Activated CD8-positive, alpha-beta memory T cell treated with anti-CD3 and anti-CD28 coated beads, Interleukin-2, amount 10 ng/mL, durations not matched to agents 7 days and 5 days (primary cell): ENCODE data around the gene LSG1. TPM values are rescaled to one million over a fixed set of nuclear protein-coding genes. Genes with fewer than 3 reads are reported as not detected.
"Not testable (repeated sequence)": the region's sequence is repeated elsewhere in the genome, so short reads cannot be mapped to it uniquely, and the experiment has no call there.

Experiments used
- ATAC-seq: fragments of 150-1000 bp; cut with Tn5 transposase; one replicate; pipeline ENCODE4 v1.10.0; 2021; ENCODE audit warnings: moderate library complexity
- CTCF ChIA-PET: fragments of 350-600 bp; sonication (Branson Sonifier 250); formaldehyde crosslinking; loops from one replicate; lab custom pipeline; 2021; ENCODE audit warnings: antibody characterized with exemption; lab: Charles Lee
- DNase-seq: peaks from one replicate; pipeline ENCODE4 v3.0.0-alpha.2; 2020
- H3K27ac Mint-ChIP-seq: one replicate; pipeline ENCODE4 v1.8.0; 2021; ENCODE audit warnings: mild to moderate bottlenecking, mixed read lengths
- H3K27me3 Mint-ChIP-seq: one replicate; pipeline ENCODE4 v1.8.0; 2021; ENCODE audit warnings: mixed read lengths
- H3K36me3 Mint-ChIP-seq: one replicate; pipeline ENCODE4 v1.8.0; 2021; ENCODE audit warnings: mild to moderate bottlenecking, mixed read lengths
- H3K4me1 Mint-ChIP-seq: one replicate; pipeline ENCODE4 v1.8.0; 2021; ENCODE audit warnings: mixed read lengths
- H3K4me3 Mint-ChIP-seq: one replicate; pipeline ENCODE4 v1.8.0; 2021; ENCODE audit warnings: mild to moderate bottlenecking, moderate library complexity, mixed read lengths
- H3K9me3 Mint-ChIP-seq: one replicate; pipeline ENCODE4 v1.8.0; 2022; ENCODE audit warnings: low read depth, mixed read lengths
- total RNA-seq, 2 experiments: library from RNA; stranded (reverse); gene quantifications; one replicate each; pipeline ENCODE4 v1.2.3, GENCODE V29; 2021

Gene LSG1
- total RNA-seq, 2 experiments from 2014 or later, result 42.8 to 58.7 TPM

DNA sequence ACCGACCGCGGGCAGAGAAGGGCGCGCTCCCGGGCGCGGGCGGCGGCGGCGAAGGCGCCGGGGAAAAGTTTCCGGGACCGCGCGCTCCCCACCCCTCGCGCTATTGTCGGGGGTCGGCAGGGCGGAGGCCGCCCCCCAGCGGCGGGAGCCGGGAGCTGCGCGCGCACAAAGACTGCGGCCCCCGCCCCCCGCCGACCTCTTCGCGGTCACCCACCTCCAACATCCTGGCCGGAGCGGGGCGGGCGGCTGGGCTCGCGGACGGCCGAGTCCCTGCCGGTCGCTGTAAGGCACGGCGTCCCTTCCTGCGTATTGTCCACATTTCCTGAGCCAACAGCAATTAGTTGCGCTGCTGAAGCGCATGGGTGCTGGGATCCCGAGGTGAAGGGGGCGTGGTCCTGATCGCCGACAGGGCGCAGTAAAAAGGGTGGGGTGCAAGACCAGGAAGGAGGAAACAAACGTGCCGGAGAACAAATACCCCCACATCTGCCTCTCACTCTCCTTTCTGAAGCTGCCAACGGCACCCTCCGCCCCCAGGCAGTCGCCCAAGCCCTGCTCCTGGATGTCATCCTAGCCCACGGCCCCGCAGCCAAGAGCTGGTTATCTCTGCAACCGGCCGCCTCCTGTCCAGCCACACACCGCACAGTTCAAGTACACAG is 38.5 kb downstream of the LSG1 start, which contains the start of gene TMEM44:
Gene TMEM44, minus strand, starts transcription at position 71 of the 656 bp plus-strand sequence. CDS start 204 bp downstream, outside the sequence.
- peaks cover 13% of the 10 kb centered on the region for H3K36me3 Mint-ChIP-seq
- ATAC-seq (peak; percentile 85), DNase-seq (peak; percentile 82)
- H3K27ac Mint-ChIP-seq, result peak within 1 kb of the TSS; percentile 77
- peak within 1 kb of the TSS; percentile 83 for H3K4me3 Mint-ChIP-seq
- H3K27me3 Mint-ChIP-seq, result no peaks in the 10 kb centered on the region
- H3K4me1 Mint-ChIP-seq, result peaks cover 15% of the 10 kb centered on the region
- H3K9me3 Mint-ChIP-seq, result no peaks in the 10 kb centered on the region
- CTCF ChIA-PET, result interaction anchor here (0.6 to 2.4 kb wide), 16 partner anchors 12 to 637 kb away, joined by 3 to 15 read pairs (median 4); partner anchors contain the start of genes LSG1 and XXYLT1

DNA sequence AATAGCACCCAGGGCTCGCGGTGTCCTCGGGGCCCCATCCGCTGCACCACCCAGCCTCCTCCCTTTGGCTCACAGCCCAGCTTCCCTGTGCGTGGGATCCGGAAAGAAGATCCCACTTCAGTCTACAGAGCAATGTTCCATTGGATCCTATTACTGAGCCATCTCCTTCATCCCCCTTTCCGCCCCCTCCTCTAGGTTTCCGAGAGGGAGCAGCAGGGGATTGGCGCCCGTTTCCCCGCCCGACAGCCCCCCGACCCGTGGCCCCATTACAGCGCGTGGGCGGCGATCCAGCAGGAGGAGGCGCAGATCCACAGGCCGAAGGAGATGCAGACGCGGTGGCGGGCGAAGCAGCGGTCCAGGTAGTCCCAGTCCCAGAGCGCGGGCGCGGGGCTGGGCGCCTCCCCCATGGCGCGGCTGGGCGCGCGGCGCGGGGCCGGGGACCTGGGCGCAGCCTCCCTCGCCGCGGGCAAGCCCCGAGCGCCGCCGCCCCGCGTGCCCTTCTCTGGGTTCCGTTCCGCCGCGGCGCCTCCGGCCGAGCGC is 39.1 kb downstream of the LSG1 start:
- H3K27me3 Mint-ChIP-seq, result no peaks in the 10 kb centered on the region
- DNase-seq (peak; percentile 48), ATAC-seq (peak; percentile 74)
- H3K27ac Mint-ChIP-seq, result peak overlapping the region; percentile 73
- H3K4me1 Mint-ChIP-seq, result peaks cover 15% of the 10 kb centered on the region
- H3K9me3 Mint-ChIP-seq, result no peaks in the 10 kb centered on the region
- H3K4me3 Mint-ChIP-seq, result peak overlapping the region; percentile 83
- H3K36me3 Mint-ChIP-seq, result peaks cover 16% of the 10 kb centered on the region
- CTCF ChIA-PET, result interaction anchor here (0.7 to 2.4 kb wide), 10 partner anchors 17 to 170 kb away, joined by 3 to 15 read pairs (median 4); partner anchors contain the start of gene LSG1

DNA sequence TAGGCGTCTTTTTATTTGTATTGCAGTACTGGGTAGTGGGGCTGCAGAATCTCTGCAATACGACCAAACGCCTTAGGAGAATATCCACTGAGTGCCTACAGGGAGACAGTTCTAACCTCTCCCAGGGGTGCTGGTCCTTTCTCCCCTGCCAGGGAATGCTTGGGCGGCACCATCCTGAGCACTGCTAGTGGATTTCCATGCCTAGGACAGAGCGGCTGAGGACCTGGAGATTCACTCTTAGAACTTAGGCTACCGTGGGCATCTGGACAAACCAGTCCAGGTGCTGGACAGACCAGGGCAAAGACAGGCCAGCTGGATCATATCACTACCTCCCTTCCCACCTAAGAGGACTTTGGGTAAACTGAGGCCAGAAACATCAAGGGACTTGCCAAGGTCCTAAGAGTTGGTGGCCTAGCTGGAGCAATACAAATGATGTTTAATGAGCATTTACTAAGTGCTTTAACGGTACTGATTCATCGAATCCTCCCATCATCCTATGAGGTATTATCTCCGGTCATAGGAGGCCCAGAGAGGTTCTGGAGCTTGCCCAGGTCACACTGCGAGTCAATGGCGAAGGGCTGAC is 39.7 kb downstream of the LSG1 start:
- Mint-ChIP-seq H3K4me3 (peak overlapping the region; percentile 83), H3K9me3 (no peaks in the 10 kb centered on the region), H3K27me3 (no peaks in the 10 kb centered on the region), H3K27ac (peak overlapping the region; percentile 73), H3K36me3 (peaks cover 16% of the 10 kb centered on the region), H3K4me1 (peaks cover 15% of the 10 kb centered on the region)
- DNase-seq (no peak), ATAC-seq (no peak)
- CTCF ChIA-PET, result interaction anchor here (0.8 to 2.4 kb wide), 2 partner anchors 39 to 46 kb away, joined by 3 to 15 read pairs; partner anchors contain the start of gene LSG1

DNA sequence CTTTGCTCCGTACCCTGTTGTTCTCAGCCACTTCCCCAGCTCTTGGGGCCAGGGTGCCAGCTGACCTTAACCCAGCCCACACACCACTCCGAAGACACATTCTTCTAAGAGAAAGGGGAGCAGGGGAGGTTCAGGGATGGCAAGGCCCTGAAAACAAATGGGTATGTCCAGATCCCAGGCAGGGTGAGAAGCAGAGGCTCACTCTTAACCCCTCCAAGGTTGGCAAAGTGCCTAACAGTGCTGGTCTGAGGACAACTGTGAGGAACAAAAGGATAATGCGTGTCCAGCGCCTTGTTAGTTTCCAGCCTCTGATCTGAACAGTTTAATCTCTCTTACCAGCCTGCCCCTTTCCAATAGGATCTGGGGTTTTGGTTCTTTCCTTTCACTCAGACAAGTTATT is 40.3 kb downstream of the LSG1 start:
- CTCF ChIA-PET, result no interaction called here
- Mint-ChIP-seq H3K27ac (no peak overlapping the region), H3K36me3 (peaks cover 16% of the 10 kb centered on the region), H3K9me3 (no peaks in the 10 kb centered on the region), H3K4me3 (peak overlapping the region; percentile 83), H3K27me3 (no peaks in the 10 kb centered on the region), H3K4me1 (peaks cover 14% of the 10 kb centered on the region)
- ATAC-seq (no peak), DNase-seq (no peak)

DNA sequence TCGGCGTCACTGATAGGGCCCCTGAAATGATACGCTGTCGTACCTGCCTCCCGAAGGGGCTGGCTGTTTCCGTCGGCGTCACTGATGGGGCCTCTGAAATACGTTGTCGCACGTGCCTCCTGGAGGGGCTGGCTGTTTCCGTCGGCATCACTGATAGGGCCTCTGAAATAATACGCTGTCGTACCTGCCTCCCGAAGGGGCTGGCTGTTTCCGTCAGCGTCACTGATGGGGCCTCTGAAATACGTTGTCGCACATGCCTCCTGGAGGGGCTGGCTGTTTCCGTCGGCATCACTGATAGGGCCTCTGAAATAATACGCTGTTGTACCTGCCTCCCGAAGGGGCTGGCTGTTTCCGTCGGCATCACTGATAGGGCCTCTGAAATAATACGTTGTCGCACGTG is 41.3 kb downstream of the LSG1 start:
- H3K36me3 Mint-ChIP-seq, result peaks cover 19% of the 10 kb centered on the region
- ATAC-seq, result not testable (repeated sequence)

DNA sequence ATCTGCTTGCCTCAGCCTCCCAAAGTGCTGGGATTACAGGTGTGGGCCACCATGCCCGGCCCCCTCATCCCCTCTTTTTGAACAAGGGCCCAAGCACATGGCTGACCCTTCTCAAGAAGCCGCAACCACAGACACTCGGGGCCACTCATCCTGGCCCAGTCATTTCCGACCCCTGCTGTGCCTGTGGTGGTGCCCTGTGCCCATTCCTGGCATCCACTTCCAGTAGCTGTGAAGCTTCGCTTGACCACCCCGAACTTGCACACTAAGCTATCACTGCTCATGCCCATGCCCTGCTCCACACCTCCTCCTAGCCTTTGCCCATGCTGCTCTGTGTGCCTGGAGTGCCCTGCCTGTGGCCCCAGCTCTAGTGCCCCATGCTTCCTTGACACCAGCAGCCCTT is 47.0 kb downstream of the LSG1 start:
- Mint-ChIP-seq H3K27ac (no peak overlapping the region), H3K36me3 (peaks cover 13% of the 10 kb centered on the region), H3K4me1 (no peaks in the 10 kb centered on the region), H3K9me3 (no peaks in the 10 kb centered on the region), H3K27me3 (no peaks in the 10 kb centered on the region), H3K4me3 (no peak overlapping the region)
- CTCF ChIA-PET, result no interaction called here
- ATAC-seq (no peak), DNase-seq (no peak)

More for the DNA sequence above, 41.3 kb downstream of the LSG1 start:
- H3K4me3 Mint-ChIP-seq, DNase-seq, CTCF ChIA-PET, H3K27me3 Mint-ChIP-seq, H3K9me3 Mint-ChIP-seq, H3K27ac Mint-ChIP-seq: not testable (repeated sequence)
- H3K4me1 Mint-ChIP-seq, result peaks cover 14% of the 10 kb centered on the region

DNA sequence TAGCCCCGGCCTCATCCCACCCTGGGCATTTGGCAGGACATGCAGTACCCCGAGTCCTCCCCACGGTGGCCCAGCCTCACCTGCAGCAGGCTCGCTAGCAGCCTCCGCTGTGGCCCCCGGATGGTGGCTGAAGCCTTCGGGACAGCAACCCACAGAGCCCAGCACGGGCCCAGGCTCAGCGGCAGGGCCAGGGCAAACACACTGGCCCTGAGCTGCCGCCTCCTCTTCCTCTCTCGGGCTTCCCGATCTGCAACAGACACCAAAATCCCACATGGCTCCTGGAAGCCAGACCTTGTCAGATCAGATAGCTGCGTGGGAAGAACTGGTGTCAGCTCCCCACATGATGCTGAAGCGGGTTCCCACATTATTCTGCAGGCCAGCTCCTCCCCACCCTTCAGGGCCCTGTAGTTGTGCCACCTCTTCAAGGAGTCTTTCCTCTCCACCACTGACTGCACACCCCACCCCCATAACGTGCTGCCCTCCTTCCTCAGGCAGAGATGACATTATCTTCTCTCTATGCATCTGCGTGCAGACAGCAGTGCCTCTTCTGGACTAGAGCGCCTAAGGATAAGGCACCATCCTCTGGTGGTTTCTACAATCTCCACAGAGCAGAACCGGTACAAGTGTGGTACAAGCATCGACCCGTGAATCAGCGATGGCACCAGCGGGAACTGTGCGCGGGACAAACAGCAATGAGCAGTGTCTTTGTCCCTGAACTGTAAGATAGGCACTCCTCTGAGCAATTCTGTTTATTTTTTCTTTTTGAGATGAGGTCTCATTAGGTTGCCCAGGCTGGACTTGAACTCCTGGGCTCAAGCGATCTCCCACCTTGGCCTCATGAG is 48.3 kb downstream of the LSG1 start:
- no peak overlapping the region for H3K27ac Mint-ChIP-seq
- no peaks in the 10 kb centered on the region for H3K4me1 Mint-ChIP-seq
- no peaks in the 10 kb centered on the region for H3K27me3 Mint-ChIP-seq
- DNase-seq (no peak), ATAC-seq (no peak)
- no peak overlapping the region for H3K4me3 Mint-ChIP-seq
- CTCF ChIA-PET, result no interaction called here
- H3K9me3 Mint-ChIP-seq, result no peaks in the 10 kb centered on the region
- H3K36me3 Mint-ChIP-seq, result peaks cover 11% of the 10 kb centered on the region

DNA sequence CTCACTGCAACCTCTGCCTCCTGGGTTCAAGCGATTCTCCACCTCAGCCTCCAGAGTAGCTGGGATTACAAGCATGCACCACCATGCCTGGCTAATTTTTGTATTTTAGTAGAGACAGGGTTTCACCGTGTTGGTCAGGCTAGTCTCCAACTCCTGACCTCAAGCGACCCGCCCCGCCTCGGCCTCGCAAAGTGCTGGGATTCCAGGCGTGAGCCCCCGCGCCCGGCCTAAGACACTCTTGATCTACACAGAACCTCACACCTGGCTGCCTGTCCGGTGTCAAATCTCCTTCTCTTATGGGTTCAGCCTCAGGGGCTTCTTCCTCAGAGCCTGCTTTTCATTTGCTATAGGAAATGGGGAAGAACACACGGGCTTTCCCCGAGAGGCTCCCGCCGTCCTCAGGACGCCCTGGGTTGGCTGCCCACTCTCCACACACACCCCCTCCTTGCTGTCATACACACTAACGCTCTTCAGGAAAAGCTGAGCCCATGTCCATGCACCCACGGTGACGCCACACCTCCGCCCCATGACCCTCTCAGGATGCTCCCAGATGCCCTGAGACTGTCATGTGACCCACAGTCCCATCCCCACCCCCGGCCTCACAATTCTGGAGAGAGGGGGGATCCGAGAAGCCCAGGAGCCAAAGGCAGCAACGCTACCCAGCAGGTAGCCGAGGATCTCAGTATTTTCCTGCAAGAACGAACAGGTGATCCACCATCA is 49.2 kb downstream of the LSG1 start:
- no peaks in the 10 kb centered on the region for H3K9me3 Mint-ChIP-seq
- no peak for ATAC-seq
- CTCF ChIA-PET, result interaction anchor here (1.5 kb wide), 1 partner anchor 13 kb away, joined by 3 read pairs; no protein-coding TSS in a partner anchor
- peaks cover 7% of the 10 kb centered on the region for H3K36me3 Mint-ChIP-seq
- no peak overlapping the region for H3K27ac Mint-ChIP-seq
- H3K27me3 Mint-ChIP-seq, result no peaks in the 10 kb centered on the region
- DNase-seq, result no peak
- no peaks in the 10 kb centered on the region for H3K4me1 Mint-ChIP-seq
- no peak overlapping the region for H3K4me3 Mint-ChIP-seq

DNA sequence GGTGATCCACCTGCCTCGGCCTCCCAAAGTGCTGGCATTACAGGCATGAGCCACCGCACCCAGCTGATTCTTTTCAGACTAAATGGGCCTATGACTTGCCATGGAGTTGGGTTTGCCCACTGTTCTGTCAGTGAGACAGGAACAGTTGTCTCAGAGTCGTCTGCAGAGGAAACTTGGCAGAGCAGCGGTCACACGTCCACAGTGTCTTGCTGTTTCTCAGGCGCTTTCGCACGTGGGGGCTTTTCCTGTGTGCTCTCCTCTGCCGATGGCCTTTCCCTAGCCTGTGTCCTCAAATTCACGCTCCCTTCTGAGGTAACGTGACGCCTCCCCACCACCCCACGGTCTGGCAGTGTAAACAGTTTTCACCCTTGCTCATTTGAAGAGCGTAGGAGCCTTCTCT is 50.0 kb downstream of the LSG1 start:
- H3K9me3 Mint-ChIP-seq, result no peaks in the 10 kb centered on the region
- no peak overlapping the region for H3K4me3 Mint-ChIP-seq
- no peaks in the 10 kb centered on the region for H3K27me3 Mint-ChIP-seq
- peaks cover 7% of the 10 kb centered on the region for H3K36me3 Mint-ChIP-seq
- DNase-seq (no peak), ATAC-seq (no peak)
- no peaks in the 10 kb centered on the region for H3K4me1 Mint-ChIP-seq
- CTCF ChIA-PET, result interaction anchor here (1.5 kb wide), 1 partner anchor 12 kb away, joined by 3 read pairs; no protein-coding TSS in a partner anchor
- H3K27ac Mint-ChIP-seq, result no peak overlapping the region

DNA sequence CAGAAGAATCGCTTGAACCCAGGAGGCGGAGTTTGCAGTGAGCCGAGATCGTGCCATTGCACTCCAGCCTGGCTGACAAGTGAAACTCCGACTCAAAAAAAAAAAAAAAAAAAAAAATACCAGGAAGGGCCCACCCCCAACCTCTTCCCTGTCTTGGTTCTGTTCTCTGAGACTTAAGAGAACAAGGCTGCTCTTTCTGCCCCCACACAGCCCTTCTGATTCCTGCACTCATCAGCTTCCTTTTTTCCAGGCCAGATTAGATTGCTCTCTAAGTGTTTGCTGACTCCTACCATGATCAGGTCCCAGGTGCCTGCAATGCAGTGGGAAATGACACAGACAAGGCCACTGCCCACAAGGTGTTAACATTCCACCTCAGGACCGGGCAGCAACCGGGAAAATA is 51.8 kb downstream of the LSG1 start:
- Mint-ChIP-seq H3K27ac (no peak overlapping the region), H3K4me3 (no peak overlapping the region), H3K9me3 (no peaks in the 10 kb centered on the region), H3K27me3 (no peaks in the 10 kb centered on the region), H3K36me3 (peaks cover 4% of the 10 kb centered on the region), H3K4me1 (no peaks in the 10 kb centered on the region)
- no peak for ATAC-seq
- no peak for DNase-seq
- CTCF ChIA-PET, result no interaction called here

DNA sequence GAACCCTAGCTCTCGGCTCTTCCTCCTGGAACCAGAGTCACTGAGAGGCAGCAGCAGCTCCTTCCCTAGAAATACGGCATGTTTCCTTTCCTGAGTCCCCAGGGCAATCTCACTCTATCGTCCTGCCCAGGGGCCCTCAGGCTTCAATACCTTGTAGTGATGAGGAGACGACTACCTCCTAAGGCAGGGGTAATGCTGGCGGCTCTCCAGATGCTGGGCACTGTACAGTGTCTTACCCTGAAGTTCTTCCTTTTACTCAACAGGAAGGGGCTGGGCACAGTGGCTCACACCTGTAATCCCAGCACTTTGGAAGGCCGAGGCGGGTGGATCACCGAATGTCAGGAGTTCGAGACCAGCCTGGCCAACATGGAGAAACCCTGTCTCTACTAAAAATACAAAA is 52.2 kb downstream of the LSG1 start:
- Mint-ChIP-seq H3K9me3 (no peaks in the 10 kb centered on the region), H3K27ac (no peak overlapping the region), H3K36me3 (peaks cover 1% of the 10 kb centered on the region), H3K4me1 (no peaks in the 10 kb centered on the region), H3K27me3 (no peaks in the 10 kb centered on the region), H3K4me3 (no peak overlapping the region)
- no peak for ATAC-seq
- CTCF ChIA-PET, result interaction anchor here (0.9 kb wide), 1 partner anchor 28 kb away, joined by 4 read pairs; no protein-coding TSS in a partner anchor
- DNase-seq, result no peak

DNA sequence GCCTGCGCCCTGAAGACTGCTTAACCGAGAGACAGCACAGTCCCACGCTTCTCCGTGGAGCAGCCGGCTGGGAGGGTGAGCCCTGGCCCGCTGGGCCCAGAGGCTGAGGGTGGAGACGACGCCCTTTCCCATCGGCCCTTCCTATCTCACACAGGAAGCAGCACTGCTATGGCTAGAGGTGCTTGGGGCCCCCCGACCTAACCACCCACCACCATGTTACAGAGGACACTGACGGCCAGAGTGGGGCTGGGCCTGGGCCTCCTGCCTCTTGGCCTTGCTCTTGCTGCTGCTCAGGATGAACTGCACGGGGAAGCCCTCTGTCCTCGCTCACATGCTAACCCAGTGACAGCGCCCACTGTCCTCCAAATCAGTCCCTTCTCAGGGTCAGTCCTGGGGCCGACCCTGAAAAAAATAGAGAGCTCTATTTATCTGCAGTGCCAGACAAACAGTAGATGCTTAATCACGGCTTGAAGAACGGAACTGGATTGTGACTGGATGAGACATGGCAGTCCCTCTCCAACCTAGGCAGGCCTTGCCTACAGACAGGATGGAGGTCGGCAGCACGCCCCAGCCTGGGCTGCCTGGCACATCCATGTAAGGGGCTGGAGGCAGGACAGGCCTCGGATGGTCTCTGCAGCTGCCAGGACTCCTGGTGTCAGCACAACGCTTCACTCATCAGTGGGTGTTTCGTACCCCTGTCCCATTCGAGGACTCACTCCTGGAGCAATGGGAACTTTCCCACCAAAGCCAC is 53.0 kb downstream of the LSG1 start:
- CTCF ChIA-PET, result interaction anchor here (0.9 kb wide), 1 partner anchor 29 kb away, joined by 4 read pairs; no protein-coding TSS in a partner anchor
- no peaks in the 10 kb centered on the region for H3K4me1 Mint-ChIP-seq
- no peaks in the 10 kb centered on the region for H3K27me3 Mint-ChIP-seq
- H3K9me3 Mint-ChIP-seq, result no peaks in the 10 kb centered on the region
- no peak overlapping the region for H3K4me3 Mint-ChIP-seq
- DNase-seq (no peak), ATAC-seq (no peak)
- peaks cover 5% of the 10 kb centered on the region for H3K36me3 Mint-ChIP-seq
- H3K27ac Mint-ChIP-seq, result no peak overlapping the region
